Breast epithelium (tissue), 3 donors: ENCODE data around the gene GPC6.

ENCODE experiments used
- POLR2A ChIP-seq: fragments of 450-650 bp; IDR thresholded peaks from one replicate; pipeline ENCODE4 v1.6.1; 2016; ENCODE audit warnings: antibody characterized with exemption, mild to moderate bottlenecking, moderate library complexity
- POLR2AphosphoS5 ChIP-seq, 3 donors: sonication (generic); formaldehyde crosslinking; IDR thresholded peaks; one replicate each; pipeline ENCODE4 v1.6.1; 2017; ENCODE audit warnings: antibody characterized with exemption in 3 of 3
- TF ChIP-seq, protein P1 (sequence below), 3 donors: fragments of 450-650 bp; IDR thresholded peaks; one replicate each; pipeline ENCODE4 v1.5.1; 2016 to 2017; ENCODE audit warnings: antibody characterized with exemption in 3 of 3, mild to moderate bottlenecking in 3 of 3, moderate library complexity in 3 of 3

DNA sequence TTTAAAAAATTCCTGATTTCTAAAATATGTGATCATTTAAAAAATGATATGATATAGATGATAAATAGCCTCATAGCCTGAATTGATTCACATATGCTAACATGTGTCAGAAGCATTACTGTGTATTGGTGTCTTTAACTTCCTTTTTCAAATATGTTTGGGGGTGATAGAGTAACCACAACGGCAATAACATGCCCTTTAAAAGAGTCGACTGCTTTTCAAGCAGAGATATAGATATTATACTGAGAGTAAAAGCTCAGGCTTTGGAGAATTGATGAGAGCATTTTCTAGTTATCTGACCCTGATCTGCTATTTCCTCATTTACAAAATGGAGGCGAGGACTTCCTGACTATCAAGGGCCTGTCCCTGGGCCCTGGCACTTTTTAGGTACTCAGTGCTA lies 992.3 kb downstream of the GPC6 start:
- TF ChIP-seq, protein P1, sequence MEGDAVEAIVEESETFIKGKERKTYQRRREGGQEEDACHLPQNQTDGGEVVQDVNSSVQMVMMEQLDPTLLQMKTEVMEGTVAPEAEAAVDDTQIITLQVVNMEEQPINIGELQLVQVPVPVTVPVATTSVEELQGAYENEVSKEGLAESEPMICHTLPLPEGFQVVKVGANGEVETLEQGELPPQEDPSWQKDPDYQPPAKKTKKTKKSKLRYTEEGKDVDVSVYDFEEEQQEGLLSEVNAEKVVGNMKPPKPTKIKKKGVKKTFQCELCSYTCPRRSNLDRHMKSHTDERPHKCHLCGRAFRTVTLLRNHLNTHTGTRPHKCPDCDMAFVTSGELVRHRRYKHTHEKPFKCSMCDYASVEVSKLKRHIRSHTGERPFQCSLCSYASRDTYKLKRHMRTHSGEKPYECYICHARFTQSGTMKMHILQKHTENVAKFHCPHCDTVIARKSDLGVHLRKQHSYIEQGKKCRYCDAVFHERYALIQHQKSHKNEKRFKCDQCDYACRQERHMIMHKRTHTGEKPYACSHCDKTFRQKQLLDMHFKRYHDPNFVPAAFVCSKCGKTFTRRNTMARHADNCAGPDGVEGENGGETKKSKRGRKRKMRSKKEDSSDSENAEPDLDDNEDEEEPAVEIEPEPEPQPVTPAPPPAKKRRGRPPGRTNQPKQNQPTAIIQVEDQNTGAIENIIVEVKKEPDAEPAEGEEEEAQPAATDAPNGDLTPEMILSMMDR (IDR thresholded peaks at IDR 0.05): no peak
- TF ChIP-seq POLR2AphosphoS5 (IDR thresholded peaks at IDR 0.05) (no peak), POLR2A (no peak)
